ENCODE measurements around the gene PSMD12.
"Not testable (repeated sequence)": the region's sequence is repeated elsewhere in the genome, so short reads cannot be mapped to it uniquely, and the experiment has no call there.

The PSMD12 gene

GRCh38 chr17:67315865-67316264 lies 50.5 kb downstream of the PSMD12 start:
- peaks cover 12% of the 10 kb centered on the region for H3K27me3 Mint-ChIP-seq
- no peaks in the 10 kb centered on the region for H3K9me3 Mint-ChIP-seq
- no peaks in the 10 kb centered on the region for H3K36me3 Mint-ChIP-seq
- H3K4me1 Mint-ChIP-seq: no peaks in the 10 kb centered on the region
- H3K27ac Mint-ChIP-seq: no peak overlapping the region
- no peak overlapping the region for H3K4me3 Mint-ChIP-seq
- no peak for ATAC-seq

DNA sequence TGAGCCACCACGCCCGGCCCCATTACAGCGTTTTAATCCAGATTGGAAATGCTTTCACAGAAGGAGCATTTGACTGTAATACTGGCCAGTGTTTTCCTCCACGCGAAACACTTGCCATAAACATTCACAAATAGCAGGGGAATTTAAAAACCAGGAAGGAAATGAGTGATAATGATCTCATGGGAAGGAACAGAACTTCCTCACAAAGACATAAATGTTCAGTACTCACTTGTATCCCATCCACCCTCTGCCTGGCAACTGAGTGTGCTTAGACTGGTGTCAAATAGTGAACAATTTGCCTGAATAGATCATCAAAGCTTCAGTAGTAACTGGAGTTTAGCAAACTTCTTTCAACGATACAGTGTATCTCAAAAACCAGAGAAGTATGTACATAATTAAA lies 54.1 kb downstream of the PSMD12 start:
- no peak for ATAC-seq
- H3K4me3 Mint-ChIP-seq: no peak overlapping the region
- H3K4me1 Mint-ChIP-seq: no peaks in the 10 kb centered on the region

GRCh38 chr17:67311575-67311974 lies 54.8 kb downstream of the PSMD12 start:
- H3K27me3 Mint-ChIP-seq: peaks cover 12% of the 10 kb centered on the region
- ATAC-seq: no peak
- no peaks in the 10 kb centered on the region for H3K9me3 Mint-ChIP-seq
- H3K36me3 Mint-ChIP-seq: no peaks in the 10 kb centered on the region
- no peak overlapping the region for H3K4me3 Mint-ChIP-seq
- H3K4me1 Mint-ChIP-seq: no peaks in the 10 kb centered on the region
- no peak overlapping the region for H3K27ac Mint-ChIP-seq

More for the DNA sequence above, 54.1 kb downstream of the PSMD12 start:
- H3K27ac Mint-ChIP-seq: no peak overlapping the region
- H3K36me3 Mint-ChIP-seq: no peaks in the 10 kb centered on the region
- H3K9me3 Mint-ChIP-seq: no peaks in the 10 kb centered on the region
- H3K27me3 Mint-ChIP-seq: peaks cover 12% of the 10 kb centered on the region

GRCh38 chr17:67310406-67310805 lies 56.0 kb downstream of the PSMD12 start:
- Mint-ChIP-seq H3K27ac (no peak overlapping the region), H3K9me3 (no peaks in the 10 kb centered on the region), H3K4me1 (no peaks in the 10 kb centered on the region), H3K27me3 (peaks cover 12% of the 10 kb centered on the region), H3K36me3 (no peaks in the 10 kb centered on the region), H3K4me3 (no peak overlapping the region)
- ATAC-seq: no peak

DNA sequence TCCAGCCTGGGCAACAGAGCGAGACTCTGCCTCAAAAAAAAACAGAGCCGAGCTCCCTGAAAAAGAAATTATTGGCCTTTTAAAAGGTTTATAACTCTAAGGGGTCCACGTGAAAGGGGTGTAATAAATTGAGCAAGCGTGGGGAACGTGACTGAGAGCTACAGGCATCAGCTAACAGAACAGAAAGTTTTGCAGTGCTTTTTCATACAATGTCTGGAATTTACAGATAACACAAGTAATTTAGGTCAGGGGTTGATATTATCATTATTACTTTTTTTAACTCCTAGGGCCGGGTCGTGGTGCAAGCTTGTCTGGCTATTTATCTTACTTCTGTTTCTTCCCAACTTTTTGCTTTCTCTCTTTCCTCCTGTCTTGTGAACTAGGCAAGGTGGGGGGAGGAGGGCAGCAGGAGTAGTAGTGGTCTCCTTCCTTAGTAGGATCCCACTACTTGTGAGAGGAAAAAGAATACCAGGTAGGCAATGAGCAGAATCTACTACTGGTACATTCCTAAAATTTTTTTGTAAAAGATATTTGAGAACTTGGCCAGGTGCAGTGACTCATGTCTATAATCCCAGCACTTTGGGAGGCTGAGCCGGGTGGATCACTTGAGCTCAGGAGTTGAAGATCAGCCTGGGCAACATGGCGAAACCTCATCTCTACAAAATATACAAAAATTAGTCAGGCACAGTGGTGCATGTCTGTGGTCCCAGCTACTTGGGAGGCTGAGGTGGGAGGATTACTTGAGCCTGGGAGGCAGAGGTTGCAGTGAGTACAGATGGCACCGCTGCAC lies 60.7 kb downstream of the PSMD12 start:
- H3K4me1 Mint-ChIP-seq, H3K36me3 Mint-ChIP-seq, H3K9me3 Mint-ChIP-seq, ATAC-seq, H3K4me3 Mint-ChIP-seq, H3K27me3 Mint-ChIP-seq, H3K27ac Mint-ChIP-seq: not testable (repeated sequence)

DNA sequence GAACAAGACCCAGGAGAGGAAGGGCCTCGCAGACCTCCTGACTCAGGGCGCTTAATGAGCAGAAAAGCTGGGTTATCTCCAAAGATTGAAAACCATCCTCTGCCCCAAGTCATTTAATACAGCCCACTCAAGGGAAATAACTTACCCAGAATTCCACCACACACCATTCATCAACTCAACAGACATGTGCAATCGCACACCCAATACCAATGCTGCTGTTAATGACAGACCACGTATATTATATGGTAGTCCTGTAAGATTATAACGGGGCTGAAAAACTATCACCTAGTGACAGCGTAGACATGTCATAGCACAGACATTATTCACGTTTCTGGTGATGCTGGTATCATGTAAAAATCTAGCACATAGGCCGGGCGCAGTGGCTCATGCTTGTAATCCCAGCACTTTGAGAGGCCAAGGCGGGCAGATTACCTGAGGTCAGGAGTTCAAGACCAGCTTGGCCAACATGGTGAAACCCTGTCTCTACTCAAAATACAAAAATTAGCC lies 68.9 kb downstream of the PSMD12 start:
- H3K27ac Mint-ChIP-seq: no peak overlapping the region
- H3K4me1 Mint-ChIP-seq: peaks cover 9% of the 10 kb centered on the region
- H3K4me3 Mint-ChIP-seq: no peak overlapping the region
- no peaks in the 10 kb centered on the region for H3K9me3 Mint-ChIP-seq
- ATAC-seq: no peak
- H3K36me3 Mint-ChIP-seq: no peaks in the 10 kb centered on the region
- H3K27me3 Mint-ChIP-seq: no peaks in the 10 kb centered on the region

DNA sequence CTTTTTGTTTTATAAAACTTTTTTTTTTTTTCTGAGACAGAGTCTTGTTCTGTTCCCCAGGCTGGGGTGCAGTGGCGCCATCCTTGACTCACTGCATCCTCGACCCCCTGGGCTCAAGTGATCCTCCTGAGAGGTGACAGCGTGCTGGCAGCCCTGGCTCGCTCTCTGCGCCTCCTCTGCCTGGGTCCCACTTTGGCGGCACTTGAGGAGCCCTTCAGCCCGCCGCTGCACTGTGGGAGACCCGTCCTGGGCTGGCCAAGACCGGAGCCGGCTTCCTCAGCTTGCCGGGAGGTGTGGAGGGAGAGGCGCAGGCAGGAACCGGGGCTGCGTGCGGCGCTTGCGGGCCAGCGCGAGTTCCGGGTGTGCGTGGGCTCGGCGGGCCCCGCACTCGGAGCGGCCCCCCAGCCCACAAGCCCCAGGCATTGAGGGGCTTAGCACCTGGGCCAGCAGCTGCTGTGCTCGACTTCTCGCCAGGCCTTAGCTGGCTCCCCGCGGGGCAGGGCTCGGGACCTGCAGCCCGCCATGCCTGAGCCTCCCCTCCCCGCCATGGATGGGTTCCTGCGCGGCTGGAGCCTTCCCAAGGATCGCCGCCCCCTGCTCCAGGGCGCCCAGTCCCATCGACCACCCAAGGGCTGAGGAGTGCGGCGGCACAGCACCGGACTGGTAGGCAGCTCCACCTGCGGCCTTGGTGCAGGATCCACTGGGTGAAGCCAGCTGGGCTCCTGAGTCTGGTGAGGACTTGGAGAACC lies 71.8 kb downstream of the PSMD12 start:
- no peaks in the 10 kb centered on the region for H3K9me3 Mint-ChIP-seq
- H3K4me1 Mint-ChIP-seq: peaks cover 12% of the 10 kb centered on the region
- H3K27me3 Mint-ChIP-seq: no peaks in the 10 kb centered on the region
- no peak overlapping the region for H3K4me3 Mint-ChIP-seq
- no peak for ATAC-seq
- no peak overlapping the region for H3K27ac Mint-ChIP-seq
- no peaks in the 10 kb centered on the region for H3K36me3 Mint-ChIP-seq

DNA sequence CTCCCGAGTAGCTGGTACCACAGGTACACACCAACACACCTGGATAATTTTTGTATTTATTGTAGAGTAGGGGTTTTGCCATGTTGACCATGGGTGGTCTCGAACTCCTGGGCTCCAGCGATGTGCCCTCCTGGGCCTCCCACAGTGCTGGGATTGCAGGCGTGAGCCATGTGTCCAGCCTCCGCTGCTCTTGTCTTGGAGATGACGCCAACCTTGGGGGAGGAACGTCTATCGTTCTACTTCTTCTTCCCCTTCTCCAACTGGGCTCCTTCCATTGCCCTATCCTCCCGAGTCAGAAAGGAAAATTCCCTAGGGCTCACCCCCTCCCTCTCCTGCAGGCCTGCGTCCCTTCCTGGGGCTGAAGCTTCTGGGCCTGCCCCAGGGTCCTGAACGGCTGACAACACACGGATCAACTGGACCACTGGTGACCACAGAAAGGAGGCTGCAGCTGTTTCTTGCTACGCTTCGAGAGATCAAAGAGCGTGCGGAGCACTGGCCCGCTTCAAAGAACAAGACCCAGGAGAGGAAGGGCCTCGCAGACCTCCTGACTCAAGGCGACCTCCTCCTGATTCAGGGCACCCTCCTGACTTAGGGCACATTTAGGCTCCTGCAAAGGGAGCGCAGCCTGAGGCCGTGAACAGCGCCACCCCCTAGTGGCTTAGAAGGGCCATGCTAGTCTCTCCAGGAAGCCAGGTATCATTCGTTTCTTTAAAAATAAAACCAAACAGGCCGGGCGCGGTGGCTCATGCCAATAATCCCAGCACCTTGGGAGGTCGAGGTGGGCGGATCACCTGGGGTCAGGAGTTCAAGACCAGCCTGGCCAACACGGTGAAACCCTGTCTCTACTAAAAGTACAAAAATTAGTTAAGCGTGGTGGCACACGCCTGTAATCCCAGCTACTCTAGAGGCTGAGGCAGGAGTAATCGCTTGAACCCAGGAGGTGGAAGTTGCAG lies 72.8 kb downstream of the PSMD12 start:
- Mint-ChIP-seq H3K4me1 (peaks cover 19% of the 10 kb centered on the region), H3K4me3 (peak overlapping the region; percentile 41), H3K27me3 (no peaks in the 10 kb centered on the region), H3K27ac (peak overlapping the region; percentile 1), H3K9me3 (no peaks in the 10 kb centered on the region), H3K36me3 (no peaks in the 10 kb centered on the region)
- ATAC-seq: peak; percentile 93

GRCh38 chr17:67290711-67291291 lies 75.6 kb downstream of the PSMD12 start:
- Mint-ChIP-seq H3K4me3 (no peak overlapping the region), H3K4me1 (peaks cover 19% of the 10 kb centered on the region), H3K9me3 (no peaks in the 10 kb centered on the region), H3K36me3 (no peaks in the 10 kb centered on the region), H3K27ac (no peak overlapping the region), H3K27me3 (no peaks in the 10 kb centered on the region)
- no peak for ATAC-seq

- Mint-ChIP-seq H3K27ac (no peak overlapping the region), H3K4me3 (no peak overlapping the region), H3K36me3 (no peaks in the 10 kb centered on the region), H3K4me1 (peaks cover 19% of the 10 kb centered on the region), H3K27me3 (no peaks in the 10 kb centered on the region), H3K9me3 (no peaks in the 10 kb centered on the region)
- no peak for ATAC-seq
These were observed 76.1 kb downstream of the PSMD12 start for GRCh38 chr17:67290244-67290643.

DNA sequence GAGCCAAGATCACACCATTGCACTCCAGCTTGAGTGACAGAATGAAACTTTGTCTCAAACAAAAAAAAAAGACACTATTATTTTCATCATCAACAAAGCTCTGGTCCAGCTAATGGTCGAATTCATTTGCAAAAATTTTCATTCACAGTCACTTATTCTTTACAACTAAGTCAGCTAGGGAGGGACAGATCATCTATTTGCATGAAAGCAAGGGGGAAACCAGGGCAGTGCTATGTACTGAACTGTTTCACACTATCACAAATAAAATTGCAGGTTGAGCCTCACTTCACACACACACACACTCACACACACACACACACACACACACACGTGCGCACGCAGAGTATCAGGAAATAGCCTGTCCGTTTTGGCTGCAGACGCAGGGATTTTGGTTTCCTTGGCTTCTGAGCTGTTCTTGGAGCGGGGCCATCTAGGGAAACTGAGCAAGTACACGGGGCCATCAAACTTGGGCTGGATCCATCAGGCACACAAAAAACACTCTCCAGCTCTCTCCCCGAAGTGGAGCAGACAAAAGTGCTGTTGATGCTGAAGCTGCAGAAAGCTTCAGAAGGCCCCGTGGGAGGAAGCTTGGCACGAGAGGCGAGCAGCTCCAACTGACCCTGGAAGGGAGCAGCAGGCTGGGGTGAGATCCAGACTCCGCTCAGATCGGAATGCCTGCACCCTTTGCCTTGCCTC lies 77.0 kb downstream of the PSMD12 start:
- Mint-ChIP-seq H3K9me3 (no peaks in the 10 kb centered on the region), H3K4me3 (no peak overlapping the region), H3K27me3 (no peaks in the 10 kb centered on the region), H3K4me1 (peaks cover 19% of the 10 kb centered on the region), H3K36me3 (no peaks in the 10 kb centered on the region), H3K27ac (no peak overlapping the region)
- ATAC-seq: no peak
